Hepatic stellate cell (primary cell): ENCODE data around the gene FOSL1.
A peak's percentile ranks its signal among the peaks of the same experiment; 100 is the strongest.

Experiments used
- DNase-seq: peaks from one replicate; pipeline ENCODE4 v3.0.0; 2011; ENCODE audit warnings: low spot score

Gene FOSL1

GRCh38 chr11:65919573-65920371 is 19.6 kb upstream of the FOSL1 start:
- DNase-seq: no peak

- DNase-seq: peak; percentile 96
Measured at GRCh38 chr11:65919141-65919572, 19.0 kb upstream of the FOSL1 start, which contains the start of gene DRAP1. Gene DRAP1 (plus strand): TSS chr11:65919426. CDS start chr11:65919502, 76 bp downstream.

GRCh38 chr11:65918211-65919140 is 18.3 kb upstream of the FOSL1 start, which contains the start of gene C11orf68:
Gene C11orf68 (minus strand): TSS chr11:65919062. CDS start chr11:65919031, 31 bp downstream.
- no peak for DNase-seq

GRCh38 chr11:65917434-65918210 is 17.4 kb upstream of the FOSL1 start:
- no peak for DNase-seq

GRCh38 chr11:65917077-65917433 is 16.9 kb upstream of the FOSL1 start:
- DNase-seq: no peak

GRCh38 chr11:65916391-65916790 is 16.2 kb upstream of the FOSL1 start:
- DNase-seq: no peak

GRCh38 chr11:65915821-65916251 is 15.6 kb upstream of the FOSL1 start:
- DNase-seq: peak; percentile 99

- DNase-seq: no peak
Measured at GRCh38 chr11:65915101-65915820, 15.1 kb upstream of the FOSL1 start.

GRCh38 chr11:65912845-65913244 is 12.7 kb upstream of the FOSL1 start:
- DNase-seq: no peak

GRCh38 chr11:65911682-65912568 is 11.7 kb upstream of the FOSL1 start:
- DNase-seq: peak; percentile 89

GRCh38 chr11:65907878-65908277 is 7.7 kb upstream of the FOSL1 start:
- no peak for DNase-seq

- DNase-seq: no peak
Measured at GRCh38 chr11:65906602-65907001, 6.4 kb upstream of the FOSL1 start.

GRCh38 chr11:65903715-65904114 is 3.5 kb upstream of the FOSL1 start:
- no peak for DNase-seq

GRCh38 chr11:65903068-65903481 is 2.9 kb upstream of the FOSL1 start:
- peak; percentile 88 for DNase-seq

GRCh38 chr11:65900899-65901180 is 652 bp upstream of the FOSL1 start:
- no peak for DNase-seq

- DNase-seq: peak; percentile 88
Measured at GRCh38 chr11:65899356-65900124, 648 bp downstream of the FOSL1 start.

- DNase-seq: no peak
Measured at GRCh38 chr11:65898656-65899355, 1.4 kb downstream of the FOSL1 start.

GRCh38 chr11:65897020-65897471 is 3.1 kb downstream of the FOSL1 start:
- DNase-seq: no peak
